ENCODE data around the gene TTN.

The TTN gene

DNA sequence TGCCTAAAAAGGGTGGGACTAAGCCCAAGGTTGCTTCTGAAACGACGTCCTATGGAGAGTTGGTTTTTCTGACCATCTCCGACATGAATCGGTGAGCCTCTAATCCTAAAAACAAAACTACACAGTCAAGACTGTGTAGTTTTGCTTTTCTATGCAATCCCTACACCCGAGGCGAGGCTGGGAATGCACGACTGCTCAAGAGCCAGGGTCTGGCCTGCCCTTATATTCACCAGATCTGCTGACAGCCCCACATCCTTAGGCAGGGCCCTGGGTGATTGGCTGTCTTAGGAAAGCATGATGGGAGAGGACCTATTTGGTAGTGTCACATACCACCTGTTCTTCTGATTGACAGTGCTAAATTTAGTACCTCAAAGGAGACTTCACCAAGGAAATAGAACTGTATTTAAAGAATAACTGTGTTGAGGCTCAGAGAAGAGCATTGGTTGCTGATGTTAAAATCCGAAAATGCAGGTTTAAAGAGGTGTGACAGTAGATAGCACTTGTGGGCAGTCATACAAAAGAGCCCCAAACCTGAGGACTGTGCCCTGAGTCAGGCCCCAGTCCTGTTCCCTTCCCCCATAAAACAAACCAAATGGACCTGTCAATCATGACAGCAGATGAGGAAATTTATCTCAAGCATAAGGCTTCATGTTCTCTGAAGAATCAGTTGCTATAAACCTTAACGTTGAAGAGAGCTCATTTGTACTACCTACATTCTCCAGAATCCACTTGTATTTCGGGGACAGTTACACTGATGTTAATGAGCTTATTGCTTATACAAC, at the start of gene TTN:
TSS of gene TTN (minus strand) at position 197 of the 782 bp plus-strand sequence. CDS start 2,781 bp downstream, outside the sequence.
- DNase-seq (ENCODE audit: extremely low spot score, insufficient read length, low read depth) (no peak), FAIRE-seq (no peak)

DNA sequence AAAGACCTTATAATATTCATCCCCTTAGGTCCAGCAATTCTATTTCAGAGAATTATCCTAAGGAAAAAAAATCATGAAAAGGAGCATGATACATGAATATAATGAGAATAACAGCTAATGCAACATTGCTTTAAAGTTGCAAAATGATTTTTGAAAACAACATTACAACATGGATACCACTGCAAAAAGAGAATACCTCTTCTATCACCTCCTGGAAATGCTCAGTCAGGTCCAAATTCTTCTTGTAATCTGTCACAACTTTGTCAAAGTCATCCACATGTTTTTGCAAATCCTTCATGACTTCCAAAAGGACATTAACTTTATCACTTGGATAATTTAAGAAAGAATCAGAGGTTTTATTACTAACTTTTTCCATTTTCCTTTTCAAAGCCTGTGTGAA, 47.9 kb upstream of the TTN start:
- DNase-seq (ENCODE audit: extremely low spot score, insufficient read length, low read depth) (no peak), FAIRE-seq (no peak)

DNA sequence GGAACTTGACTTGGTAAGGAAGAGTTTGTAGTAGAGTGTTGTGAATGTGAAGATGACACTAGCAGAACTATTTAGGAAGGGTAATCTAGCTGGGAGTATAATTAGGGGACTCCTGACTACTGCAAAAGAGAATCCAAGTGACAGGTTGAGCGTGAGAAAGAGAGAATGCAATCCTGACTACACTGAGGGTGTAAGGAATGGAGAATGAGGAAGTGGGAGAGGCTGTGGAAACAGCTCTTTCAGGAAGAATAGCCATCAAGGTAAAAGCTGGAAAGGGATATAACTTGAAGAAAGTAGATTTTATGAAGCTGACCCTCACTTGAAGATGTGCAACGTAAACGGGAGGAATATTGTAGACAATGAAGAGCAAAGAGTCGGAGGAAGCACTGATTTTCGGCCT, 41.1 kb upstream of the TTN start:
- DNase-seq (ENCODE audit: extremely low spot score, insufficient read length, low read depth), result no peak
- no peak for FAIRE-seq

DNA sequence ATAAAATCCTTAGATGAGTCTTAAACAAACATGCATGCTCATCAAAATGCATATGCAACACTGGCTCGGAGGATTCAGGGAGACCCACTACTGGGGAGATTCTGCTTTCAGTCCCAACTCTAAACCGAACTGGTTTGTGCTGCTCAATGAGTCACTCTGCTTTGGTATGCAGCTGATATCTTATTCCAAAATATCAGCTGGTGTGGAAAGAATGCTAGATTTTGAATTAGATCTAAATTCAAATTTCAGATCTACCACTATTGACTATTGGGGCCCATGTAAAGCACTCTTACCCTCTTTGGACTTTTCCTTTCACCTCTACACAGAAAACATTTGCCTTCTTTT, 39.2 kb upstream of the TTN start:
- no peak for DNase-seq (ENCODE audit: extremely low spot score, insufficient read length, low read depth)
- FAIRE-seq, result no peak

DNA sequence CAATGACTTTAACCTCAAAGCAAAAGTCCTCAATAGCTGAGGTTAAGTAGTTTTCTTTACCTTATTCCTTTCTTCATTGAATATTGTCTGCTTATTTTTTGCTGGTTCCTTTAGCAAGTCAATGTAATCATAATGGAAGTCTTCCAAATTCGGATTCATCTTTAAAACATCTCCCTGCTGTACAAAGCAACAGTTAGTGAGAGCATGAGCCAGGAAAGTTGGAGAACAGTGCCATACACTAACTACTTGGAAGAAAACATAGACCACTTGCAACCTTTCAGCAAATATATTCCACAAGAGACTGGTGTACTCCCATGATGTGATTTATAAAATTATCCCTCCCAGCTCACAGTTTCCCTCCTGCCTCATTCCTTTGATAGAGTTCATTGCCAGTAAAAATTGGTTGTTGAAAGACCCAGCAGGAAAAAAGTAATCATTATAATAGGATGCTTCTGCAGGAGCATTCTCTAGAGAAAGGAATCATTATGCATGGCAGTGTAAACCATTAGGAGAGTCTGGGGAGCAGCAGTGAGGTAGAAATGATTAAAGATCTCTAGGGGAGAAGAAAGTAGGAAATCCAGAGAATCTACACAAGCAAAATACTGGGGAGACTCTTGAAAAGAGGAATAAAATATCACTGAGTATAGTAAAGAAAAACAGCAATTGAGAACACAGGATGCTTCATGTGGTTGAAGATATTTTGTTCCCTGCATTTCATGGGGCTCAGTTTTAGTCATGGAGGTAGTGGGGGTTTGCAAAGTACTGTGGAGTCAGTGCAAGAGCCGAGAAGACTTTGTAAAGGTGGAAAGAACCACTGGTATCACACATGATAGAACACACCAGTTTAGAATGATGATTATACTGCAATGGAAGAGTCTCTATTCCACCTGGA, 38.6 kb upstream of the TTN start:
- DNase-seq (ENCODE audit: extremely low spot score, insufficient read length, low read depth) (no peak), FAIRE-seq (no peak)

DNA sequence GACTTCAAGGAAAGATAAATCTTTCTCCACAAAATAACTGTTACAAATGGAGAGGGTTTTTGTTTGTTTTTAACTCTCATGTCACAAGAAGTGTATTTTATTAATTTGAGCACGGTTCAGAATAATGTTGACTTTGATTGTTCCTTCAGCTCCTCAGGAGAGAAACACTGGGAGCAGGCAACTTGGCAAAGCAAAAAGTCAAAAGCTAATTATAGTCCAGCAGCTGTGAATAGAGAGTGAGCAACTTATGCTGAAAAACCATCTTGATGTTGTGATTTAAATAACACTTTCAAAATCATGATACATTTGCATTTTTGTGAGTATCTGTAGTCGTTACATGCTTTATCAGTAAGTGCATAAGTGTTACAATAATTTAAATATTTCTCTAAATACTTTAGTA, 37.5 kb upstream of the TTN start:
- FAIRE-seq, result no peak
- DNase-seq (ENCODE audit: extremely low spot score, insufficient read length, low read depth), result no peak

- DNase-seq (ENCODE audit: extremely low spot score, insufficient read length, low read depth), result no peak
- FAIRE-seq, result no peak
Measured at GRCh38 chr2:178844269-178844668, 37.0 kb upstream of the TTN start.

DNA sequence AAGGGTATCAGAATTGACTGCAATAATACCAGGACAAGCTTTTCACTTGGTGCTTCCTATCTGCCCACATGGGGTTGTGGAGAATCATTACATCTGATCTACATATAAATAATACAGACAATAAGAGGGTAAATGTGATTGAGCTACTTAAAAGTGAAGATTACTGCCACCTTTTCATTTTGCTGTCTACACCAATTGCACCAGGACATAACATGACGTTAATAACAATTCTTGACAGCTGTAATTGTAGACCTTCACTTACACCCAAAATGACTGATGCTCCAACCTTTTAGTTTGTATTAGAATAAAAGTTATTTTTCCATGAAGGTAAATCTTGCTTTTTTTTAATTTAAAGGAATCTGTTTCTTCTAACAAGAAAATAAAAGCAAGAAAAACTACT, 36.5 kb upstream of the TTN start:
- no peak for FAIRE-seq

DNA sequence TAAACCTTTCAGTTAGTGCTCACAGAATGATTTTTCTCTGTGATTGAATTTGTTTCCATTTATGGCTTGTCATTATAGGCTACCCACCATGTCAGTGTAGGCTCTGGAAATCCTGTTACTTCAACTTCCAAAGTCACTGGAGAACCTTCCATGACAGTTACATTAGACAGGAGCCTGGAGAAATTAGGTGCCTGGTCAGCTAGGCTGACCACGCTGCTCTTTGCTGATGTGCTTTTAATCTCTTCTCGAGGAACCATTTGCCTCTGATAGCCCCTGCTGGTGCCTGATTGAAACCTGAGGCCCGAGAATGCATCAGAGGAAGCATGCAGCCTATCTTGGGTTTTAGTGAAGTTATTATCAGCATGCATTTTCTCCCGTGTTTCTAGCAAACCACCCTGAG, 29.6 kb upstream of the TTN start:
- no peak for FAIRE-seq
- no peak for DNase-seq (ENCODE audit: extremely low spot score, insufficient read length, low read depth)

More for the DNA sequence above, 36.5 kb upstream of the TTN start:
- no peak for DNase-seq (ENCODE audit: extremely low spot score, insufficient read length, low read depth)

DNA sequence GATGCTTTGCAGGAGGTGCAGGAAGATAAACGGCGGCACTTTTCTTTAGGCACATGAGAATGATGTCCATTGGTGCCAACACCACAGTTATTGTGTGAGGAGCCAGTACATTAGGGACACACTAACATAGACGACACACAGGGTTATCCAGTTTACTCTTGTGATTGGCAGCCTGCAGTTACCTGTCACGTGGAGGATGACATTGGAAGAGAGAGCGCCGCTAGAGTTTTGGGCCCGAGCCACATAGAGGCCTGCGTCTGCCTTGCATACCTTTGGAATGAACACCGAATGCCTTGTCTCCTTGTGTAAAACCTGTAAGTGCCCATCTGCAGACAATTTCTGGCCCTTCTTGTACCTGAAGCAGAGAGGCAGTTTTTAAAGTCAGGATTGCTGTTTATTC, 26.9 kb upstream of the TTN start:
- FAIRE-seq, result no peak

DNA sequence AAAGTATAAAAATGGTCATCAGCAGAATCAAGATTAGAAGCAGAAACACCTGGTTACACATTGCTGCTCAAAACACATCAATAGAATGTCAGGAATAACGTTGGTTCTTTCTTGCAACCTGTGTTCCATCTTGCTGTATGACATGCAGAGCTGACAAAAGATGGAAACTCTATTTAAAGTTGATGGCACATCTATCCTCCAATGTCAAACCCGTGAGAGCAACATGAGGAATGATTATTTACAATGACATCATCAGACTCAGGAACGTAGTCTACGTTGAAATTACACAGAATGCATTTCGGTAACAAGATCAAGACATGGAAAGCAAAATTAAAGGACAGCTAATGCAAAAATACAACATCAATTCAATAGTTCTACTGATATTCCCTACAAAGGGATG, 26.2 kb upstream of the TTN start:
- FAIRE-seq (no peak), DNase-seq (ENCODE audit: extremely low spot score, insufficient read length, low read depth) (no peak)

More for the DNA sequence above, 26.9 kb upstream of the TTN start:
- no peak for DNase-seq (ENCODE audit: extremely low spot score, insufficient read length, low read depth)

DNA sequence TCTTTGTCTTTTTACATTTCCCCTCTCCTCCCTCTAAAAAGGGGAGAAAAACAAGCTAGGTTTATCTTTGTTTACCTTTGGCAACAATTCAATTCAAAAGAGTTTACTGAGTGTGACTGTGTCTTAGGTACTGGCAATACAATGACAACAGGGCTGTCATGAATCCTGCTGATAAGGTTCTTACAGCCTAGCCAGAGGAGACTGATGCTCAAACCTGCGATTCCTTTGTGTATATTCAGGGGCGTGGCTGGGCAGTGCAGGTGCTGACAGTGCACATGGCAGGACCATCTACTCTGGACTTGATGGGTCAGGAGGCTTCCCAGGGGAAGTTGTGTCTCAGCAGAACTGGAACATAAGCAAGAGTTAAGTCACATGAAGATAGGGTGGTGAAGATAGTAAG, 23.2 kb upstream of the TTN start:
- FAIRE-seq (no peak), DNase-seq (ENCODE audit: extremely low spot score, insufficient read length, low read depth) (no peak)

GRCh38 chr2:178829981-178830380, 22.8 kb upstream of the TTN start:
- DNase-seq (ENCODE audit: extremely low spot score, insufficient read length, low read depth) (no peak), FAIRE-seq (no peak)

GRCh38 chr2:178829299-178829960, 22.2 kb upstream of the TTN start:
- no peak for FAIRE-seq

GRCh38 chr2:178828486-178828881, 21.3 kb upstream of the TTN start:
- no peak for FAIRE-seq

More at GRCh38 chr2:178829299-178829960, 22.2 kb upstream of the TTN start:
- DNase-seq (ENCODE audit: extremely low spot score, insufficient read length, low read depth), result no peak

GRCh38 chr2:178827739-178828485, 20.7 kb upstream of the TTN start:
- FAIRE-seq (no peak), DNase-seq (ENCODE audit: extremely low spot score, insufficient read length, low read depth) (no peak)

More at GRCh38 chr2:178828486-178828881, 21.3 kb upstream of the TTN start:
- no peak for DNase-seq (ENCODE audit: extremely low spot score, insufficient read length, low read depth)

GRCh38 chr2:178827111-178827510, 19.9 kb upstream of the TTN start:
- no peak for DNase-seq (ENCODE audit: extremely low spot score, insufficient read length, low read depth)
- no peak for FAIRE-seq

GRCh38 chr2:178825183-178825582, 18.0 kb upstream of the TTN start:
- FAIRE-seq, result peak; percentile 18
- no peak for DNase-seq (ENCODE audit: extremely low spot score, insufficient read length, low read depth)

- FAIRE-seq (no peak), DNase-seq (ENCODE audit: extremely low spot score, insufficient read length, low read depth) (no peak)
Measured at GRCh38 chr2:178824181-178824580, 17.0 kb upstream of the TTN start.

- FAIRE-seq (peak; percentile 73), DNase-seq (ENCODE audit: extremely low spot score, insufficient read length, low read depth) (no peak)
Measured at GRCh38 chr2:178819992-178820391, 12.8 kb upstream of the TTN start.

All from GM18507 (cell line).